HG03354 (cell line): ENCODE results near the gene MRPL27.
A peak's percentile ranks its signal among the peaks of the same experiment; 100 is the strongest.
"Not testable (repeated sequence)": the region's sequence is repeated elsewhere in the genome, so short reads cannot be mapped to it uniquely, and the experiment has no call there.

Source experiments
- ATAC-seq: cut with Tn5 transposase; IDR thresholded peaks from one replicate; pipeline ENCODE4 v1.9.1; 2021; ENCODE audit warnings: mild to moderate bottlenecking; ENCODE audit not compliant: unreplicated experiment, poor library complexity, severe bottlenecking

The MRPL27 gene

DNA sequence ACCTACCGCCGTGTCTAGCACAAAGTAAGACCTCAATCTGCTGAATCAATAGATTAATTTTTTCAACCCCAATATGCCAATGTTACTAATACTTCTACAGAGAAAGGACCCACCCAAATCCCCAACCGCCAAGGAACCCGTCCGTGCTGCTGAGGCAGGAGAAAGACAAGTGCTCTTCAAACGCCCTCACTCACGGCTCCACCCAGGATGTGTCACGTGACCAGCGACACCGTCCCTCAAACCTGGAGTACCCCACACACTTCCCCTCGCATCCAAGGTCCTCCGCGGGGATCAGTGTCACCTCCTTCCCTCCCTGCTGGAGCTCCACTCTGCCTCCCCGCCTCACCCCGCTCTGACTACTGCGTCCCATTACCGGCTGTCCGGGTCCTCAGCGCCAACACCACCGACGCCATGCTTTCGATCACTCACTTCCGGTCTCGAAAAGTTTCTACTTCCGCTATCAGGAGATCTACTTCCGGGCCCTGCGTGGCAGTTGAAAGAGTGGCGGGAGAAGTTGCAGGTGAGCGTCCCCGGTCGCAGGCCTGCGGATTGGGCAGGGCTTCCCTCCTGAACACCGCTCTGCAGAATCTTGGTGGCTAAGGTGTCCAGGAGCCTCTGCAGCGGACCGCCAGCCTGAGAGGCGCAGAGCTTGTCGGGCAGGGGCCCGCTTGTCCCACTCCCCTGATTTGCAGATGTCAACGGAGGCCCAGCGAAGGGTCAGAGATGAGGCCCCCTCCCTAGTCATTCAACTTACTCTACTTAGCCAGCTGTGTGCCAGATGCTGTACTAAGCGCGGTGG, at the start of gene MRPL27, which contains the start of gene EME1:
Gene MRPL27 (minus strand): TSS at position 427 of the 799 bp plus-strand sequence. CDS start 14 bp downstream, at position 413.
Gene EME1 (plus strand): TSS at position 472 of the 799 bp plus-strand sequence. CDS start 1,980 bp downstream, outside the sequence.
- ATAC-seq, result peak; percentile 90

DNA sequence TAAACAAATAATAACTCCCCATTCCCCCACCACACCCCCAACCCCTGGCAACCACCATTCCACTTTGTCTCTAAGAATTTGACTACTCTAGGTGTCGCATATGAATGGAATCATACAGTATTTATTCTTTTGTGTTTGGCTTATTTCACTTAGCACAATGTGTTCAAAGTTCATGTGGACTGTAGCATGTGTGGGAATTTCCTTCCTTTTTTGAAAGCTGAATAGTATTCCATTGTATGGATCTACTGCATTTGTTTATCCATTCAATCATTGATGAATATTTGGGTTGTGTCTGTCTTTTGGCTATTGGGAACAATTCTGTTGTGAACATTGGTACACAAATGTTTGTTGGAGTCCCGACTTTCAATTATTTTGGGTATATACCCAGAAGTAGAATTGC, 49.8 kb upstream of the MRPL27 start:
- ATAC-seq, result no peak

DNA sequence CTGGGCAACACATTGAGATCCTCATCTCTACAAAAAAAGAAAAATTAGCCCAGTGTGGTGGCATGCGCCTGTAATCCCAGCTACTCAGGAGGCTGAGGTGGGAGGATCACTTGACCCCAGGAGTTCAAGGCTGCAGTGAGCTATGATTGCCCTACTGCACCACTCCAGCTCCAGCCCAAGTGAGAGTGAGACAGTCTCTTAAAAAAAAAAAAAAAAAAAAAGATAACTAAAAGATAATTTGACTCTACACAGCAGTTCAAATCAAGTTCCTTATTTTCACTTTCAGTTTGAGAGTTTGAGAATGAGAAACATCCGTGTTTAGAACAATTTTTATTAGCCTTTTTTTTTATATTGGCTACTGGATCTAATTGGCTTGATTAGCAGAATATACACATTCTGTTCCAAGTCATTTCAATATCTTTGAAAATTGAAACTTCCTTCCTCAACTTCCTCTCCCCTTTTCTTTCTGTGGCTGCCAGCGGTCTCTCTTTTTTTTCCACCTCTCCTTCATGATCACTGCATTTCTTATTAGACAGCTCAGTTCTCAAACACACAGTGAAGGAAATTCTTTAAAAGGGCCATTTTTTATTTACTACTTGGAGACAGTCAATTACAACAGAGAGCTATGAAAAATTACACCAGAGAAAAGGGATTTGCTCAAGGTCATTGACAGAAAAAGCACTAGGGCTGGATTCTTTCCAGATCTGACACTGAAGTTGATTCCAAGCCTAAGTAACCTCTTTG, 48.5 kb upstream of the MRPL27 start:
- no peak for ATAC-seq

DNA sequence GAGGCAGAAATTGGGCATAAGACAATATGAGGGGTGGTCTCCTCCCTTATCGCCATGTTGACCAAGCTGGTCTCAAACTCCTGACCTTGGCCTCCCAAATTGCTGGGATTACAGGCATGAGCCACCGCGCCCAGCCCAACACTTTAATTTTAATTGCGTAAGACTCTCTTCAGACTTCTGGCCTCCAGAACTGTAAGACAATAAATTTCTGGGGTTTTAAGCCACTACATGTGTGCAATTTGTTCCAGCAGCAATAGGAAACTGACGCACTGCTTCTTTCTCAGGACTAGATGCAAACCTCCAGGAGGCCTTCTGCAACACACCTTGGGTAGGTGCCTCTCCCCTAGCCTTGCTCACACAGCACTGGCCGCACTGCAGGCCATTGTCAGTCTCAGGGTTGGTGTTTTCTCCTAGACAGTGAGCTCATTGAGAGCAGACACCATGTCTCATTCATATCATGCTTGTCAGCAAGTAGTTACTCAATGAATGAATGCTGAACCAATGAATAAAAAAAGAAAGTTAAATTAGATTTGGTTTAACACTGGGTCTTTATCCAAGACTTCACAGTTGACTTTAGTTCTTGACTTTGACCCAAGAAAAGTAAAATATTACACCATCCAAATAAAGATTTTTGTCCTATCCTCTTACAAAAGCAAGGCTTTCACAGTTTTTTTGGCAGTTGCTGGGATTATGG, 47.6 kb upstream of the MRPL27 start:
- no peak for ATAC-seq

DNA sequence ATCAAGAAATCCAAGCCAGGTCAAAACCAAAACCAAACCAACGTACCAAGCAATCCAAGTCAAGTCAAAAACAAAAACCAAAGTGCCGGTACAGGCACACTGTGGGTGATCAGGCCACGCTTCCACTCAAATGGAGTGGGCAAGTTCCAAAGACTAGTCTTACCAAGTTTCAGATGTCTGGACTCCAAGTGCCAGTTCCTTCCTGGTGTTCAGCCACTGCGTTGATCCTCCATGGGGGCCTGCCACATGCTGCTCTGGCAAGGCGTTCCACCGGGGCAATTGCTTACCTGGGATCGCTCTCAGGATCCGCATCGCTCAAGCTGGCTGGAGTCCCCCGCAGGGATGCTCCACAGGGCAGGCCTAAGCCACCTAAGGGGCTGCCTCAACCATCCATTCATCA, 46.6 kb upstream of the MRPL27 start:
- not testable (repeated sequence) for ATAC-seq

DNA sequence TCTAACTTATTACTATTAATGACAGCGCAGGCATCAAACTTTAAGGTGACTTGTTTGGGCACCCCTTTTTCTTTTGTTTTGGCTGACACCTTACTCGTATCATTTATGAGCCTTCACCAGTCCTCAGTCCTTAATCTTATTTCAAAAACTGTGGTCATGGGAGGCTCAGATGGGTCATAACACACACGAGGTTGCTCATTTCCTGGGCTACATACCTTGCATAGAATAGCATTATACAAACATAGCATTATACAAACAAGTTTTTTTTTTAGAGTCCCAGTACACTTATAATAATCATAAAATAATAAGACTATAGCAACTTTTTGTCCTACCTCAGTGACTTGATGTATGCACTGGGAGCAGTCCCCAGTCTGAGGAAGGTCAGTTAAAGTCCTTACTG, 41.8 kb upstream of the MRPL27 start:
- ATAC-seq, result no peak

DNA sequence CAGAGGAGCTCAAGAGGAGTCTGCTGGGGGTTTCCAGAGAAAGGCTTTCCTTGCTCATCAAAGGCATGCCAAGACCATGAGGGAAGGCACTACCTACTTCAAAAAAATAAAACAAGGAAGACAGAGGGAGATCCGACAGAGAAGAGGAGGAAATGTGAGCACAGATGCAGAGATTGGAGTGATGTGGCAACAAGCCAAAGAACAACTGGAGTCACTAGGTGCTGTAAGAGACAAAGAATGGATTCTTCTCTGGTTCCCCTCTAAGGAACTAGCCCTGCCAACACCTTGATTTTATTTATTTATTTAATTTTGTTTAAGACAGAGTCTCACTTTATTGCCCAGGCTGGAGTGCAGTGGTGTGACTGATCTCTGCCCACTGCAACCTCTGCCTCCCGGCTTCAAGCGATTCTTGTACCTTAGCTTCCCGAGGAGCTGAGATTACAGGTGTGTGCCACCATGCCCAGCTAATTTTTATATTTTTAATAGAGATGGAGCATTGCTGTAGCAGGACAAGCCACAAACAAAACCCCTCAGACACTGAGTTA, 39.3 kb upstream of the MRPL27 start:
- ATAC-seq, result no peak

DNA sequence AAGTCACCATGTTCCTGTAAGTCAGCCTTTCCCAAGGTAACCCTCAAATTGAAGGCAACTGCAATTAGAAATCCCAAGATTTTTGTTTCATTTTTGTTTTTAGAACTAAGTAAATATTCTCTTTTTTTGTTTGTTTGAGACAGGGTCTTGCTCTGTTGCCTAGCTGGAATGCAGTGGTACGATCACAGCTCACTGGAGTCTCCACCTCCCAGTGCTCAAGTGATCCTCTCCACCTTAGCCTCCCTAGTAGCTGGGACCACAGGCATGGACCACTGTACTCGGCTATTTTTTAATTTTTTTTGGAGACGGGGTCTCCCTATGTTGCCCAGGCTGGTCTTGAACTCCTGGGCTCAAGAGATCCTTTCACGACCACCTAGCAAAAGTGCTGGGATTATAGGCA, 34.9 kb upstream of the MRPL27 start:
- ATAC-seq, result no peak

DNA sequence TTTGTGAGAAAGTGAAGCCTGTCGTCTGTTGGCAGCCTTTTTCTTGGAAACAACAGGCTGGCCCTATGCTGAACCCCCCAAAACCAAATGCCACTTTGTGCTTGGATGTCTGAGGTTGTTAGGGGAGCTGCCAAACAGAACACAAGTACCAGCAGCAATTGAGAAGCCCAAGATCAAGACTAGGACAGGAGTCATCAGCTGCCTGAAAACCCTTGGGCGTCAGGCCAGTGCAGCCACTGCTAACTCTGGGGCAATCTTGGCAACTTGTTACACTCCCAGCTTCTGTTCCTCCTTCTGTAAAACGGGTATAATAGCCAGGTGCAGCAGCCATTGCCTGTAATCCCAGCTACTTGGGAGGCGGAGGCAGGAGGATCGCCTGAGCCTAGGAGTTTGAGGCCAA, 33.6 kb upstream of the MRPL27 start:
- ATAC-seq, result no peak

DNA sequence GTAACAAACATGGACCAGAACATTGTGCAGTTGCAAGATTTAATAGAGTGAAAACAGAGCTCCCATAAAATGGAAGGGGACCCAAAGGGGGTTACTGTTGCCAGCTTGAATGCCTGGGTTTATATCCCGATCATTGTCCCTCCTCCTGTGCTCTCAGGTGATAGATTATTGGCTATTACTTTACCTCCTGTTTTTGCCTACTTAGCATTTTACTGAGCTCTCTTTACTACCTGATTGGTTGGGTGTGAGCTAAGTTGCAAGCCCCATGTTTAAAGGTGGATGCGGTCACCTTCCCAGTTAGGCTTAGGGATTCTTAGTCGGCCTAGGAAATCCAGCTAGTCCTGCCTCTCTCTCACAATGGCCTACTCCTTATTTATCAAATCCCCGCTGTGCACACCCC, 32.4 kb upstream of the MRPL27 start:
- ATAC-seq, result not testable (repeated sequence)

DNA sequence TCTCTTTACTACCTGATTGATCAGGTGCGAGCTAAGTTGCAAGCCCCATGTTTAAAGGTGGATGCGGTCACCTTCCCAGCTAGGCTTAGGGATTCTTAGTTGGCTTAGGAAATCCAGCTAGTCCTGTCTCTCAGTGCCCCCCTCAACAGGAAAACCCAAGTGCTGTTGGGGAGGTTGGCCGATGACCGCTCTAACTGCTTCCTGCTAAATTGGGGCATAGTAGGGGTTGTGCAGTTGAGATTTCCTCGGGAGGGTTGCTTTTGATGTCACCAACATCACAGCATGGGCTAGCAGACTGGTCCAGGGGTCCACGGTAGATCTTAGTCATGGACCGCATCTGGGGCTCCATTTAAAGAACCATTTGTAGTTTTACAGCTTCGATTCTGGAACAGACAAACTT, 26.6 kb upstream of the MRPL27 start:
- not testable (repeated sequence) for ATAC-seq

DNA sequence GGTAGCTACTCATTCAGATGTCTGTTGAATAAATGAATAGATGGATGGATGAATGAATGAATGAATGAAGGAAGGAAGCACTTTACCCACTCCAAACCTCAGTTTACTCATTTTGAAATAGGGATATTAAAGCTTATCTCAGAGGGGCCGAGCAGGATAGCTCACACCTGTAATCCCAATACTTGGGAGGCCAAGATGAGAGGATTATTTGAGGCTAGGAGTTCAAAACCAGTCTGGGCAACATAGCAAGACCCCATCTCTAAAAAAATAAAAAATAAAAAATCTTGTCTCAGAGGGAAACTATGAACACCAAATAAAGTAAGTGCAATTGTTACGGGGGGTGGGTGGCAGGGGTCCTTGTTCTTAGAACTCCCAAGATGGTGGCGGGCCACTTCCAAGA, 25.7 kb upstream of the MRPL27 start:
- ATAC-seq, result not testable (repeated sequence)

DNA sequence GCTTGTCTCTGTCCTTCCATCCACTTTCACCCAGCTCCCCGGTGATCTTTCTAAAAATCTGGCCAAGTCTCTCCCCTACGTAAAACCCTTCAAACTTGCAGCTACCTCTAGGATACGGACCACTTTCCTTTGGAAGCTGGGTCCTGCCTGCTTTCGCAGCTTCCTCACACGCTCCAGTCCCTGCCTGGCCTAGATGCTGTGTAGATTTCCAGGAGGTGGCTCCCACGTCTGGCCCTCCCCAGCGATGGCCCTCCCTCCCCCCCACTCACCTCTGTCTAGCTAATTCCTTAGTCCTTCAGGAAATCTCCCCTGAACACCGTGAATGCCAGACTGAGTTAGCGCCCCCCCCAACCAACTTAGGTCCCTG, 24.9 kb upstream of the MRPL27 start:
- no peak for ATAC-seq

DNA sequence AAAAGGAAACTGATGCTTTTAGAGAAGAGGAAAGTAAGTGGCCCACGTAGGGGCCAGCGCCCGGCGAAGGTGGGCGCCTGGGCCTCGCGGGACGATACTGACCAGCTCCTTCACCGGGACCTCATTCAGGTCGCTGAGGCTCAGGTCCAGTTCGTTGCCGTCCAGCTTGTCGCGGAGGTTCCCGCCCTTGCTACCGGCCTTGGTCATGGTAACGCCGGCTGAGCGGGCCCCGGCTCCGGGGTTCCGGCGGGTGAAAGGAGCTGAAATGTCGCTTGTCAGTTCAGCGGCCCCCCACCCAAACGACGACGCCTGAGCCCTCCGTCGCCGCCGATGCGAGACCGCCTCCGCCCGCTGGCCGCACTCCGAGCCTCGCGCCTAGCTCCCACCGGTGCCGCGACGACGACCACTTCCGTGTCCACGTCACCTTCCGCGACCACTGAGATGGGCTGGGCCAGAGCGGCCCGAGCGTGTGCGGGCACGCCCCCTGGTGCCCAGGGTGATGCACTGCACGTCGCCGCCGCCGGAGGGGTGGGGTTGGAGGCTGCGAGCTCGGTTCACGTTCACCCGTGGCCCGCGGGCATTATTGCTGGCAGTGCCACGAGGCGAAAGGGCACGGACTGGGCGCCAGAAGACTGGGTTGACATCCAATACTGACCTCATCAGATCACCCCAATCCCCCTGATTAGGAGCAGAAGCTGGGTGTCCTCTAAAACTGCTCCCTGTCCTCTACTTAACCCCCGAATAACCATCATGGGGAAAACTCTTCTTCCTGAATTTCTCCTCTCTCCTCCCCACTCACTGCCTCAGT, 24.3 kb upstream of the MRPL27 start, which contains the start of gene LRRC59:
Gene LRRC59 (minus strand): TSS at position 413 of the 808 bp plus-strand sequence. CDS start 206 bp downstream, at position 207.
- ATAC-seq, result peak; percentile 97

DNA sequence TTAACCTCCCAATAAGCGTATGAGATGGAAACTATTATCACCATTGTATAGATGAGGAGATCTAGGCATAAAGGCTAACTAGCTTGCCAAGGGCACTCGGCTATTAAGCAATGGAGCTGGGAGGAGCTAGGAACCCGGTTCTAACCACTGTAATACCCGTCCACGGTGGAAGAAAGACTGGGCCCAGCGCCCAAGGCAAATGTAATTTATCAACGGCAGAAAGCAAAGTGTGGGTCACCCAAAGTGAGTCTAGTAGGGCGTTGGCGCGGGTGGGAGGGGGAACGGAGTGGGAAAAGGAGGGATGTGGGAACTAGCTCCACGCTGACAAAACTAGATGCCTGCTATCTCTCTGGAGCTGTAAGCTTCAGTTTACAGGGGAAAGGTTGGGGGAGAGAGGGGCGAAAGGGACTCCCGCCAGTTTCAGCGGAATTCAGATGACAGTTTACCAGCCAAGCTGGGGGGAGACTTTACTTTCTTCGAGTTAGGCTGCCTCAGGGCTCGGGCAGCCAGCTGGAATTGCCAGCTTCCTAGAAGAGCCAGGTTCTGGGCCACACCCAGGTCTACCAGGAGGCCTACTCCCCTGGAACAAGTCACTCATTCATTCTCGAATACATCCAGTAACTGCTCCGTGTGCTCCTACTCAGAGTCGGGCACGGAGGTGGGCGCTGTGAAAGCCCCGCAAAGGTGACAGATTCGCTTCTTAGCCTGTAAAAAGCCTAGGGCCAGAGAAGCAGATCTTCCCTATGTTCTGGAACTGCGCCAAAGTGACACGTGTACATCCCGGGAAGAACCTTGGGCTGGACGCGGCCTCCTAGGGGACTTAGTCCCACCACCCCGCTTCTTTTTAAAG, 23.5 kb upstream of the MRPL27 start:
- peak; percentile 19 for ATAC-seq

DNA sequence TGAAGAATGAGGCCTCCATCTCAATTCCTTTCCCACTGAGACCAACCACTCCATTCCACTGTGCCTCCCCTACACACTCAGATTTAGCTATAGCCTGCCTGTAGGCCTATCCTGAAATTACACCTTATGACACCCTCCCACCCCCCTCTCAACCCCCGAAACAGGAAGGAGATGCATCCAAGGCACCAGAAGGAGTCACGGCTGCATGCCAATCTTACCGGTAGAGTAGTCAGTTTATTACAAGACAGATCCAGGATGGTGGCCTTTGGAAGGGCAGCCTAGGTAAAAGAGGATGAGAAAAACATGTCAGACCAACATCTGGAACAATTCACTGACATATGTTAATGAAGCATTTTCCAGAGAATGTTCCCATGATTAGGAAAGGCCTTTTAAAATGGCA, 21.7 kb upstream of the MRPL27 start:
- no peak for ATAC-seq

DNA sequence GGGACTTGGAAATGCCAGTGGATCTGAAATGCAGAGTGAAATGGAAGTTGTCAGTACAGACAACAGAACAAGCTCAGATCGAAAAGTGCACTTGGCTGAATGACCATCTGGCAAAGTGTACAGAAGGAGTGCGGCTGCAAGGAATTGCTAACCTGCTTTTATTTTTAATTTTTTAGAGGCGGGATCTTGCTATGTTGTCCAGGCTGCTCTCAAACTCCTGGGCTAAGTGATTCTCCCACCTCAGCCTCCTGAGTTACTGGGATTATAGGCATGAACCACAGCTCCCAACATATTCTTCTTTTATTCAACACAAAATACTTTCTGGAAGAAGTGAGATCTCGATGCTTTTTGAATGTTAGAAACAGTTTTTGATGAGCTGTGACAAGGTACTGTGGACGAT, 20.7 kb upstream of the MRPL27 start:
- no peak for ATAC-seq

DNA sequence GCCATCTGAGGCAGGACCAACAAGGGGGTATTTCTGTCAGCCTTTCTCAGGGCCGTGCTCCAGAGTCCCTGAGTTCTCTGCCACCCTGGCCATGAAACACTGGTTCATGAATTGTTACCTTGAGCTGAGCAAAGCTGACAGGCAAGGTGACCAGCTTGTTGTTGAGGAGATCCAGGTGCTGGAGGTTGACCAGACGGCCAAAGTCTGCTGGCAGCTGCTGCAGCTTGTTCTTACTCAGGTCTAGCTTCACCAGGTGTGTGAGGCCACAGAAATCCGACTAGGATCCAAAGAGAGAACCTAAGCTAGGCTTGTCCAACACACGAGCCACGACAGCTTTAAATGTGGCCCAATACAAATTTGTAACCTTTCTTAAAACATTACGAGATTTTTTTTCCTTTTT, 19.6 kb upstream of the MRPL27 start:
- no peak for ATAC-seq
